GM12878 (cell line): ENCODE data around the gene ISCU.

Experiments
- ATF7 ChIP-seq: fragments of 450-650 bp; IDR thresholded peaks from 2 replicates; pipeline ENCODE4 v1.6.1; 2016; ENCODE audit warnings: low read depth, mild to moderate bottlenecking
- CHD1 ChIP-seq: IDR thresholded peaks from 2 replicates; pipeline ENCODE4 v1.6.1; 2012; ENCODE audit warnings: low read depth, low read length, improper control_type of control experiment
- DPF2 ChIP-seq: fragments of 450-650 bp; IDR thresholded peaks from 2 replicates; pipeline ENCODE4 v1.6.1; 2017; ENCODE audit warnings: mild to moderate bottlenecking
- POLR2AphosphoS2 ChIP-seq: IDR thresholded peaks from 2 replicates; pipeline ENCODE4 v1.6.1; 2011; ENCODE audit warnings: low read depth, mild to moderate bottlenecking, low read length, improper control_type of control experiment, moderate library complexity
- RAD21 ChIP-seq: IDR thresholded peaks from 2 replicates; pipeline ENCODE4 v1.6.1; 2011; ENCODE audit warnings: mild to moderate bottlenecking, low read depth, low read length, moderate library complexity; ENCODE audit not compliant: insufficient read depth
- SIN3A ChIP-seq: IDR thresholded peaks from 2 replicates; pipeline ENCODE4 v1.6.1; 2012; ENCODE audit warnings: low read depth, low read length, improper control_type of control experiment
- SUZ12 ChIP-seq: fragments of 200-600 bp; sonication (generic); IDR thresholded peaks from one replicate; pipeline ENCODE4 v1.6.1; 2018; ENCODE audit warnings: antibody characterized with exemption, mild to moderate bottlenecking; ENCODE audit not compliant: unreplicated experiment
- TAF1 ChIP-seq: IDR thresholded peaks from 2 replicates; pipeline ENCODE4 v1.6.1; 2011; ENCODE audit warnings: mild to moderate bottlenecking, low read depth, low read length, borderline replicate concordance

DNA sequence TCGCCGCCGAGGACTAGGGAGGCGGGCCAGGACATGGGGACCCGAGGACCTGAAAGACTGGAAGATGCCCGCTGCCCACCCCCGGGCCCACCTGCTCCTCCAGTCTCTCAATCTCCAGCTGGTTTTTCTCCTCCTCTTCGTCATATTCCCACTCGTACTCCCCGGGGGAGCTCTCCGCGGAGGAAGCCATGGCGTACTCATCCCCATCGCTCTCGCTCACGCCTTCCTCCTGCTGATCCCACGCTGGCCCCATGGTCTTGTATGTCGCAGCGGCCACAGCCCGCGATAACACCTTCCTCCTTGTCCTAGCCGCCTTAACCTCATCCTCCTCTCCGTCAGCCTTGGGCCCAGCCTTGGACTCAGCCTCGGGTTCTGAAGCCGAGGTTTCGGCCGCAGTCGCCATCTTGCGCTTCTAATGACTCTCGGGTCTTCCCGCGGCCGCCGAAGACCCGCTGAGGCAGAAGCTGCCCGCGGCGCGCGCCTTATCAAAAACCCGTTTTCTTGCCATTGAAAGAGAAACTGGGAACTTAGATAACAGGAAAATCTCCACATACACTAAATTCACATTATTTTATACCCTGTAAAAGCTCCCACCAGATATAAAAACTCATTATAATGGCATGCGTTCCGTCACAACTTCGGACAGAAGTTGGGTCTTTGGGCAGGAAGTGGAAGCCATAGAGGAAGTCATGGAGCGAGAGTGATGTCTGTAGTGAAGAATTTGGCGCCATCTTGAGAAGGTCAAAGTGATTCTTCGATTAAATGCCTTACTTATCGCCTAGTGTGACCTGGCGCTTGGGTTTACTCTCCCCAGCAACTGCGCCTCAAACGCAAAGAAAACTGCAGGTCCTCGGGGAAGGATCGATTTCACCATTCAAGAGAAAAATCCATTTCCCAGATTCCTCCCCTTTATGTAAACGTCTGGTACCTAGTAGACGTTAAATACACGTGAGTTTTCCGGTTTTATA, 1.4 kb upstream of the ISCU start, which contains the start of gene SART3:
- TF ChIP-seq TAF1 (peak; percentile 96), POLR2AphosphoS2 (no peak), DPF2 (0 out of 2 replicates have a peak, but pooled peaks have one; percentile 12), SIN3A (no peak; the same call in 1 of the 2 replicates), SUZ12 (no peak), RAD21 (no peak), ATF7 (peak; percentile 77), CHD1 (no peak)
